NCI-H510A treated with DMSO at 0.1 percent for 48 hours (cell line): Measurements from ENCODE around the gene CEBPE.
"Not testable (repeated sequence)": the region's sequence is repeated elsewhere in the genome, so short reads cannot be mapped to it uniquely, and the experiment has no call there.

ENCODE experiments used
- DNase-seq: peaks from one replicate; lab custom pipeline; 2025; lab: John Stamatoyannopoulos, UW

Gene CEBPE

GRCh38 chr14:23121361-23121771 is 2.3 kb upstream of the CEBPE start:
- DNase-seq = no peak

GRCh38 chr14:23120541-23121251 is 1.6 kb upstream of the CEBPE start:
- peak; percentile 84 for DNase-seq

- no peak for DNase-seq
Observed at GRCh38 chr14:23119363-23120327, 590 bp upstream of the CEBPE start.

GRCh38 chr14:23117371-23118020 is 1.6 kb downstream of the CEBPE start:
- DNase-seq = no peak

GRCh38 chr14:23115918-23116317 is 3.1 kb downstream of the CEBPE start:
- DNase-seq = no peak

GRCh38 chr14:23115039-23115731 is 3.9 kb downstream of the CEBPE start:
- DNase-seq = no peak

GRCh38 chr14:23114669-23115038 is 4.4 kb downstream of the CEBPE start:
- DNase-seq = no peak

GRCh38 chr14:23114120-23114458 is 5.0 kb downstream of the CEBPE start:
- no peak for DNase-seq

GRCh38 chr14:23113431-23114119 is 5.5 kb downstream of the CEBPE start:
- DNase-seq = no peak

GRCh38 chr14:23112359-23113178 is 6.5 kb downstream of the CEBPE start:
- no peak for DNase-seq

GRCh38 chr14:23110579-23111365 is 8.3 kb downstream of the CEBPE start:
- DNase-seq = no peak

- DNase-seq = no peak
Observed at GRCh38 chr14:23109769-23110168, 9.3 kb downstream of the CEBPE start.

GRCh38 chr14:23108169-23108568 is 10.9 kb downstream of the CEBPE start:
- not testable (repeated sequence) for DNase-seq

GRCh38 chr14:23107620-23108019 is 11.4 kb downstream of the CEBPE start:
- not testable (repeated sequence) for DNase-seq

GRCh38 chr14:23106747-23107045 is 12.4 kb downstream of the CEBPE start:
- no peak for DNase-seq

- no peak for DNase-seq
Observed at GRCh38 chr14:23105348-23105824, 13.7 kb downstream of the CEBPE start.

- DNase-seq = no peak
Observed at GRCh38 chr14:23104591-23105347, 14.3 kb downstream of the CEBPE start, which contains the start of gene CIROP. TSS of gene CIROP (minus strand) at chr14:23104989. CDS start at chr14:23104920, 69 bp downstream.

- no peak for DNase-seq
Observed at GRCh38 chr14:23104070-23104590, 14.9 kb downstream of the CEBPE start.

- DNase-seq = no peak
Observed at GRCh38 chr14:23103581-23103980, 15.5 kb downstream of the CEBPE start.
